ENCODE data around the gene C3orf80. TPM values are rescaled to one million over a fixed set of nuclear protein-coding genes. Genes with fewer than 3 reads are reported as not detected.
A peak's percentile ranks its signal among the peaks of the same experiment; 100 is the strongest.
"Not testable (repeated sequence)": the region's sequence is repeated elsewhere in the genome, so short reads cannot be mapped to it uniquely, and the experiment has no call there.

Gene C3orf80
- 1 to 10 TPM; 5.5 to 8.8 TPM for polyA plus RNA-seq

DNA sequence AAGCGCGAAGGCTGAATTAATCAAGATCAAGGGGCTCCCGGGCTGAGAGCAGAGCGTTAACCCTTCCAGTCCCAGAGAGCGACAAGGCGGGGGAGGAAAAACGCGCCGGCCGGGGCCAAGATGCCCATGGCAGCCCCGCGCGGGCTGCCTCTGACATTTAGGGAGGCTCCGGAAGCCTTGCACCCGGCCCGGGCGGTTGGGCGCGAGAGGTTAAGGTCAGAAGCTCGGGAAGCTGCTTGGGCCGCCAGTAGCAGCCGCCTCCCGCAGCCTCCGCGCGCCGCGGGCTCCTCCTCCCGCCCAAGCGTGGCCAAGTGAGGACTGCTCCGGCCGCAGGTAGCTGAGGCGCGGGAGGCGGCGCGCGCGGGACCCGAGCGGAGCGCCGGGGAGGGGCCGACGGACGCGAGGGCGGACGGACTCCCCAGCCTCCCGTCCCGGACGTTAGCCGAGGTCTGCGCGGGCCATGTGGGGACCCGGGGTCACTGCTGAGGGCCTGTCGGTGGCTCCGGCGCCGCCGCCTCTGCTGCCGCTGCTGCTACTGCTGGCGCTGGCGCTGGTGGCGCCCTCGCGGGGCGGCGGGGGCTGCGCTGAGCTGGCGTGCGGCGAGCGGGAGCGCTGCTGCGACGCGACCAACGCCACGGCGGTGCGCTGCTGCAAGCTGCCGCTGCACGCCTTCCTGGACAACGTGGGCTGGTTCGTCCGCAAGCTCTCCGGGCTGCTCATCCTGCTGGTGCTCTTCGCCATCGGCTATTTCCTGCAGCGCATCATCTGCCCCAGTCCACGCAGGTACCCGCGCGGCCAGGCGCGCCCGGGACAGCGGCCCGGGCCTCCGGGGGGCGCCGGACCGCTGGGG, at the start of gene C3orf80:
TSS of gene C3orf80 (plus strand) at position 247 of the 850 bp plus-strand sequence. CDS start at position 461, 214 bp downstream.
- 0 to 1% methylated on average over 80 to 104 of the region's 104 CpGs for WGBS, 2 donors
- Histone ChIP-seq H3K9me3 (ENCODE audit: control insufficient read depth in 2 of 2, insufficient read depth in 1 of 2, low read depth in 1 of 2, low read length in 1 of 2) (peaks cover 0 to 9% of the 10 kb centered on the region in 2 donors), H3K36me3 (ENCODE audit: control insufficient read depth in 2 of 2, insufficient read depth in 2 of 2, low read length in 1 of 2) (peaks cover 0 to 4% of the 10 kb centered on the region in 2 donors), H3K27ac (ENCODE audit: low read depth in 2 of 2, low read length in 1 of 2) (no peak within 1 kb of the TSS), H3K4me3 (ENCODE audit: low read depth in 1 of 2, low read length in 2 of 2) (peak within 1 kb of the TSS; percentile 62 to 84), H3K27me3 (ENCODE audit: control insufficient read depth in 1 of 2, insufficient read depth in 2 of 2, low read length in 2 of 2) (peaks cover 0 to 22% of the 10 kb centered on the region in 2 donors), H3K4me1 (ENCODE audit: control insufficient read depth in 2 of 2, insufficient read depth in 2 of 2, low read length in 1 of 2) (peaks cover 7 to 14% of the 10 kb centered on the region in 2 donors)

GRCh38 chr3:160176923-160177322, 48.3 kb upstream of the C3orf80 start:
- Histone ChIP-seq H3K36me3 (ENCODE audit: control insufficient read depth in 2 of 2, insufficient read depth in 2 of 2, low read length in 1 of 2) (no peaks in the 10 kb centered on the region), H3K27me3 (ENCODE audit: control insufficient read depth in 1 of 2, insufficient read depth in 2 of 2, low read length in 2 of 2) (no peaks in the 10 kb centered on the region), H3K9me3 (ENCODE audit: control insufficient read depth in 2 of 2, insufficient read depth in 1 of 2, low read depth in 1 of 2, low read length in 1 of 2) (no peaks in the 10 kb centered on the region), H3K4me1 (ENCODE audit: control insufficient read depth in 2 of 2, insufficient read depth in 2 of 2, low read length in 1 of 2) (no peaks in the 10 kb centered on the region), H3K4me3 (ENCODE audit: low read depth in 1 of 2, low read length in 2 of 2) (no peak overlapping the region), H3K27ac (ENCODE audit: low read depth in 2 of 2, low read length in 1 of 2) (no peak overlapping the region)

GRCh38 chr3:160178661-160179060, 46.6 kb upstream of the C3orf80 start:
- H3K4me3 ChIP-seq (ENCODE audit: low read depth in 1 of 2, low read length in 2 of 2); H3K27ac ChIP-seq (ENCODE audit: low read depth in 2 of 2, low read length in 1 of 2); H3K36me3 ChIP-seq (ENCODE audit: control insufficient read depth in 2 of 2, insufficient read depth in 2 of 2, low read length in 1 of 2); H3K9me3 ChIP-seq (ENCODE audit: control insufficient read depth in 2 of 2, insufficient read depth in 1 of 2, low read depth in 1 of 2, low read length in 1 of 2); H3K4me1 ChIP-seq (ENCODE audit: control insufficient read depth in 2 of 2, insufficient read depth in 2 of 2, low read length in 1 of 2); H3K27me3 ChIP-seq (ENCODE audit: control insufficient read depth in 1 of 2, insufficient read depth in 2 of 2, low read length in 2 of 2): not testable (repeated sequence)
- 91 to 95% methylated on average over 12 to 35 of the region's 35 CpGs for WGBS, 2 donors

GRCh38 chr3:160179403-160179802, 45.8 kb upstream of the C3orf80 start:
- not testable (repeated sequence) for H3K9me3 ChIP-seq (ENCODE audit: control insufficient read depth in 2 of 2, insufficient read depth in 1 of 2, low read depth in 1 of 2, low read length in 1 of 2); H3K4me1 ChIP-seq (ENCODE audit: control insufficient read depth in 2 of 2, insufficient read depth in 2 of 2, low read length in 1 of 2); H3K36me3 ChIP-seq (ENCODE audit: control insufficient read depth in 2 of 2, insufficient read depth in 2 of 2, low read length in 1 of 2); H3K27me3 ChIP-seq (ENCODE audit: control insufficient read depth in 1 of 2, insufficient read depth in 2 of 2, low read length in 2 of 2); H3K27ac ChIP-seq (ENCODE audit: low read depth in 2 of 2, low read length in 1 of 2); H3K4me3 ChIP-seq (ENCODE audit: low read depth in 1 of 2, low read length in 2 of 2)
- 88 to 94% methylated on average over 2 of the region's 4 CpGs for WGBS, 2 donors

DNA sequence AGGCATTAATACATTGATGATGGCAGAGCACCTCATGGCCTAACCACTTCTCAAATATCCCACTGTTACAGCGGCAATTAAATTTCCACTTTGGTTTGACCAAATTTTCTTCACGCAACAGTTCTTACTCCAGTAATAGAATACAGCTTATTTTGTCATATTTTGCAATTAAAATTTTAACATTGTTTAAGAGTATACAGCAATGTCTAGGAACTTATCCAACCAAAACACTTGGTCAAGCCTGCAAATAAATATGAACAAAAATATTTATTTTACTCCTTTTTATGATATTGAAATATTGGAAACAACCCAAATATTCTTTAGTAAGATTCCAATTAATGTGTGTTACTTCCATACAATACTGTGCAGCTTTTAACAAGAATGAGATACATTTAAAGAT, 45.3 kb upstream of the C3orf80 start:
- Histone ChIP-seq H3K27ac (ENCODE audit: low read depth in 2 of 2, low read length in 1 of 2) (no peak overlapping the region), H3K9me3 (ENCODE audit: control insufficient read depth in 2 of 2, insufficient read depth in 1 of 2, low read depth in 1 of 2, low read length in 1 of 2) (no peaks in the 10 kb centered on the region), H3K4me1 (ENCODE audit: control insufficient read depth in 2 of 2, insufficient read depth in 2 of 2, low read length in 1 of 2) (no peaks in the 10 kb centered on the region), H3K4me3 (ENCODE audit: low read depth in 1 of 2, low read length in 2 of 2) (no peak overlapping the region), H3K27me3 (ENCODE audit: control insufficient read depth in 1 of 2, insufficient read depth in 2 of 2, low read length in 2 of 2) (no peaks in the 10 kb centered on the region), H3K36me3 (ENCODE audit: control insufficient read depth in 2 of 2, insufficient read depth in 2 of 2, low read length in 1 of 2) (no peaks in the 10 kb centered on the region)
- 72 to 73% methylated on average over 2 of the region's 2 CpGs for WGBS, 2 donors

GRCh38 chr3:160180581-160181216, 44.5 kb upstream of the C3orf80 start:
- H3K27ac ChIP-seq (ENCODE audit: low read depth in 2 of 2, low read length in 1 of 2): no peak overlapping the region
- WGBS, 2 donors: 28 to 31% methylated on average over 11 of the region's 11 CpGs
- H3K36me3 ChIP-seq (ENCODE audit: control insufficient read depth in 2 of 2, insufficient read depth in 2 of 2, low read length in 1 of 2): no peaks in the 10 kb centered on the region
- no peaks in the 10 kb centered on the region for H3K4me1 ChIP-seq (ENCODE audit: control insufficient read depth in 2 of 2, insufficient read depth in 2 of 2, low read length in 1 of 2)
- no peaks in the 10 kb centered on the region for H3K27me3 ChIP-seq (ENCODE audit: control insufficient read depth in 1 of 2, insufficient read depth in 2 of 2, low read length in 2 of 2)
- no peak overlapping the region for H3K4me3 ChIP-seq (ENCODE audit: low read depth in 1 of 2, low read length in 2 of 2)
- no peaks in the 10 kb centered on the region for H3K9me3 ChIP-seq (ENCODE audit: control insufficient read depth in 2 of 2, insufficient read depth in 1 of 2, low read depth in 1 of 2, low read length in 1 of 2)

- no peaks in the 10 kb centered on the region for H3K9me3 ChIP-seq (ENCODE audit: control insufficient read depth in 2 of 2, insufficient read depth in 1 of 2, low read depth in 1 of 2, low read length in 1 of 2)
- no peaks in the 10 kb centered on the region for H3K27me3 ChIP-seq (ENCODE audit: control insufficient read depth in 1 of 2, insufficient read depth in 2 of 2, low read length in 2 of 2)
- no peaks in the 10 kb centered on the region for H3K4me1 ChIP-seq (ENCODE audit: control insufficient read depth in 2 of 2, insufficient read depth in 2 of 2, low read length in 1 of 2)
- no peaks in the 10 kb centered on the region for H3K36me3 ChIP-seq (ENCODE audit: control insufficient read depth in 2 of 2, insufficient read depth in 2 of 2, low read length in 1 of 2)
- no peak overlapping the region for H3K27ac ChIP-seq (ENCODE audit: low read depth in 2 of 2, low read length in 1 of 2)
- no peak overlapping the region for H3K4me3 ChIP-seq (ENCODE audit: low read depth in 1 of 2, low read length in 2 of 2)
- 74 to 83% methylated on average over 4 of the region's 4 CpGs for WGBS, 2 donors
Observed at GRCh38 chr3:160183345-160184076, 41.7 kb upstream of the C3orf80 start.

GRCh38 chr3:160184655-160185054, 40.6 kb upstream of the C3orf80 start:
- Histone ChIP-seq H3K9me3 (ENCODE audit: control insufficient read depth in 2 of 2, insufficient read depth in 1 of 2, low read depth in 1 of 2, low read length in 1 of 2) (no peaks in the 10 kb centered on the region), H3K27ac (ENCODE audit: low read depth in 2 of 2, low read length in 1 of 2) (no peak overlapping the region), H3K4me3 (ENCODE audit: low read depth in 1 of 2, low read length in 2 of 2) (no peak overlapping the region), H3K36me3 (ENCODE audit: control insufficient read depth in 2 of 2, insufficient read depth in 2 of 2, low read length in 1 of 2) (no peaks in the 10 kb centered on the region), H3K4me1 (ENCODE audit: control insufficient read depth in 2 of 2, insufficient read depth in 2 of 2, low read length in 1 of 2) (no peaks in the 10 kb centered on the region), H3K27me3 (ENCODE audit: control insufficient read depth in 1 of 2, insufficient read depth in 2 of 2, low read length in 2 of 2) (no peaks in the 10 kb centered on the region)
- 35 to 47% methylated on average over 3 of the region's 3 CpGs for WGBS, 2 donors

GRCh38 chr3:160185751-160186150, 39.5 kb upstream of the C3orf80 start:
- H3K4me3 ChIP-seq (ENCODE audit: low read depth in 1 of 2, low read length in 2 of 2): no peak overlapping the region
- H3K4me1 ChIP-seq (ENCODE audit: control insufficient read depth in 2 of 2, insufficient read depth in 2 of 2, low read length in 1 of 2): no peaks in the 10 kb centered on the region
- no peak overlapping the region for H3K27ac ChIP-seq (ENCODE audit: low read depth in 2 of 2, low read length in 1 of 2)
- no peaks in the 10 kb centered on the region for H3K9me3 ChIP-seq (ENCODE audit: control insufficient read depth in 2 of 2, insufficient read depth in 1 of 2, low read depth in 1 of 2, low read length in 1 of 2)
- no peaks in the 10 kb centered on the region for H3K27me3 ChIP-seq (ENCODE audit: control insufficient read depth in 1 of 2, insufficient read depth in 2 of 2, low read length in 2 of 2)
- H3K36me3 ChIP-seq (ENCODE audit: control insufficient read depth in 2 of 2, insufficient read depth in 2 of 2, low read length in 1 of 2): no peaks in the 10 kb centered on the region
